GM19324 (cell line): ENCODE results near the gene PTPN12.

Experiments used
- ATAC-seq: cut with Tn5 transposase; IDR thresholded peaks from one replicate; pipeline ENCODE4 v1.9.1; 2021; ENCODE audit warnings: mild to moderate bottlenecking, moderate library complexity; ENCODE audit not compliant: unreplicated experiment, low FRiP score

The PTPN12 gene

GRCh38 chr7:77657427-77658224, 120.5 kb downstream of the PTPN12 start:
- no peak for ATAC-seq

GRCh38 chr7:77658928-77659327, 121.8 kb downstream of the PTPN12 start:
- no peak for ATAC-seq

GRCh38 chr7:77661816-77662215, 124.7 kb downstream of the PTPN12 start:
- no peak for ATAC-seq

GRCh38 chr7:77662869-77663268, 125.8 kb downstream of the PTPN12 start:
- no peak for ATAC-seq

- no peak for ATAC-seq
These were observed 127.6 kb downstream of the PTPN12 start for GRCh38 chr7:77664715-77665114.

- ATAC-seq, result no peak
These were observed 128.1 kb downstream of the PTPN12 start for GRCh38 chr7:77665161-77665560.

- ATAC-seq, result no peak
These were observed 130.5 kb downstream of the PTPN12 start for GRCh38 chr7:77667459-77668086.

GRCh38 chr7:77674878-77675277, 137.8 kb downstream of the PTPN12 start:
- no peak for ATAC-seq

GRCh38 chr7:77679608-77680007, 142.5 kb downstream of the PTPN12 start:
- no peak for ATAC-seq

GRCh38 chr7:77680266-77680665, 143.2 kb downstream of the PTPN12 start:
- ATAC-seq, result no peak

- ATAC-seq, result no peak
These were observed 146.9 kb downstream of the PTPN12 start for GRCh38 chr7:77684030-77684429.

- no peak for ATAC-seq
These were observed 148.1 kb downstream of the PTPN12 start for GRCh38 chr7:77685233-77685632.

- no peak for ATAC-seq
These were observed 150.1 kb downstream of the PTPN12 start for GRCh38 chr7:77687100-77687746.

GRCh38 chr7:77687747-77688144, 150.7 kb downstream of the PTPN12 start:
- no peak for ATAC-seq
